ENCODE results near the gene CD200R1.

Gene CD200R1

DNA sequence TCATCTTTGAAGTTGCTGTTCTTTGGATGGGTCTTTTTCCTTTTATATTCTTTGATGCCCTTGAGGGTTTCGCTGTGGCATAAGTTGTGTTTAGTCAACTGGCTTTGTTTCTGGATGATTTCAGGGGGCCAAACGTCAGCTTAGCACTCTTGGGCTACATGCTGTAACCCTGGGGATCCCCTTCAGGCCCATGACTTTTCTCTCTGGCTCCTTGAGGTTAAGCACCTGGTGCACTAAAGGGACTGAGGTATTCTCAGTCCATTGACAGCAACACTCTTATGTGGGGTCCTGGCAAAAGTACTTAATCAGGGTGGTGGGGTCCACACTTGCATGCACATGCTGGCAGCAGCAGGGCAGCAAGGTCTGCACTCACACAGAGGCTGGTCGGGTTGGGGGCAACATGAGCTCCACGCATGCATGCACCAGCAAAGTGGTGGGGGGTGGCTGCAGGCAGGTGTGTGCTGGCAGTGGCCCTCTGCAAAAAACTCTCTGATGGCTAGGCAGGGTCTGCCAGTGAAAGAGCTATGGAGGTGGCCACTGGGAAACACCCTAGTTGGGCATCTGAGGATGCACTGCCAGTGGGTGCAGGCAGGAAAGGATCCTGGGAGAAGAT, 90.1 kb downstream of the CD200R1 start:
- no peak for DNase-seq

DNA sequence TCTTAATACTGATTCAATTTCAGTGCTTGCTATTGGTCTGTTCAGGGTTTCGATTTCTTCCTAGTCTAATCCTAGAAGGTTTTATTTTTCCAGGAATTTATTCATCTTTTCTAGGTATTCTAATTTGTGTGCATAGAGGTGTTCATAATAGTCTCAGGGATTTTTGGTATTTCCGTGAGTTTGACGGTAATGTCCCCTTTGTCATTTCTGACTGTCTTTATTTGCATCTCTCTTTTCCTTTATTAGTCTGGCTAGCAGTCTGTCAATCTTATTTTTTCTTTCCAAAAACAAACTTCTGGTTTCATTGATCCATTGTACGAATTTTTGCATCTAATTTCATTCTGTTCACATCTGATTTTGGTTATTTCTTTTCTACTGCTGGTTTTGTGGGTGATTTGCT, 93.0 kb downstream of the CD200R1 start:
- DNase-seq, result no peak

DNA sequence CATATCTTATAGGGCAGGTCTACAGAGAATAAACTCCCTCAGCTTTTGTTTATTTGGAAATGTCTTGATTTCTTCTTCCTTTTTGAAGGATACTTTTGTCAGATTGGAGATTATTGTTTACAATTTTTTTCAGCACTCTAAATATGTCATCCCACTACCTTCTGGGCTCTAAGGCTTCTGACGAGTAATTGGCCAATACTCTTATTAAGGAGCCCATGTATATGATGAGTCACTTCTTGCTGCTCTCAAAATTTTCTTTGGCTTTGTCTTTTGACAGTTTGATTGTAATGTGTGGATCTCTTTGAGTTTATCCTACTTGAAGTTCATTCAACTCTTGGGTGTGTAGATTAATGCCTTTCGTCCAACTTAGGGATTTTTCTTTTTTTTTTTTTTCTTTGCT, 99.3 kb downstream of the CD200R1 start:
- DNase-seq, result no peak

DNA sequence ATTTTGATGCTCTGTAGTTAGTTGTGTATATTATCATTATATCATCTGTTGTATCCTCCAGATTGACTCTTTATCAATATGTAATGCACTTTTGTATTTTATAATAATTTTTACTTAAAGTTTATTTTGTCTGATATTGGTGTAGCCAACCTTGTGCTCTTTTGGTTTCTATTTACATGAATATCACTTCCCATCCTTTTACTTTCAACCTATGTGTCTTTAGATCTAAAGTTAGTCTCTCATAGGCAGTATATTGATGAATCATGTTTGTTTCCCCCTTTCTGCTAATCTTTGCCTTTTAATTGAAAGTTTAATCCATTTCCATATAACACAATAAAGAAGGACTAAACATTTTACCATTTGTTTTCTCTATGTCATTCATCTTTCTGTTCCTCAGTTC, 100.2 kb downstream of the CD200R1 start:
- no peak for DNase-seq

DNA sequence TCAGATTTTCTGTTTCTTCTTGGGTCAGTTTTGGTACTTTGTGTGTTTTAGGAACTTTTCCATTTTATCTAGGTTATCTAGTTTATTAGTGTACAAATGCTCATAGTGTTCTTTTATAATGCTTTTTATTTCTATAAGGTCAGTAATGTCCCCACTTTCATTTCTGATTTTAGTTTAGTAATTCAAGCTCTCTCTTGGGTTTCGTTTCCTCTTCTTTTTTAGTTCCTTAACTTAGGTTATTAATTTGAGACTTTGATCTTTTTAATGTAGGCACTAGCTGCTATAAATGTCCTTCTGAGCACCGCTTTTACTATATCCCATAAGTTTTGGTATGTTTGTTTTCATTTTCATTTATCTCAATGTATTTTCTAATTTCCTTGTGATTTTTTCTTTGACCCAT, 101.3 kb downstream of the CD200R1 start:
- no peak for DNase-seq

DNA sequence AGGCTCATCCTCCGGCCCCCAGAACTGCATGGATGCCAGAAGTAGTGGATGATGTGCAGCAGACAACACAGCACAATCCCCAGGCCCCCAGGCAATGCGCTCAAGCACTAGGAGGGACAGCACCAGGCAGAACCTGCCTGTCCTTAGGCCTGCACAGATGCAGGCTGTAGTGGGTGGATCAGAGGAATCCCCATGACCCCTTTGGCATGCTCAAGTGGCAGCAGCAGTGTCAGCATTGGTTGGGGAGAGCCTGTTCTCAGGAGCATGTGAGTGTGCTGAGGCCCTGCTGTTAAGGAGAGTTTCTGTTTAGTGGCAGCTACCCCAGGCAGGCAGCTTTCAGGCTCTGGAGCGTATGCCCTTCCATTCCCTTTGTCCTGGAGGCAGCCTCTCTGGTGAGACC, 103.2 kb downstream of the CD200R1 start:
- no peak for DNase-seq
